HepG2 (cell line): ENCODE results near the gene SRSF4. TPM values are rescaled to one million over a fixed set of nuclear protein-coding genes. Genes with fewer than 3 reads are reported as not detected.

Experiments
- ARNT ChIP-seq: fragments of 450-650 bp; IDR thresholded peaks from 2 replicates; pipeline ENCODE4 v1.6.1; 2017
- ATF4 ChIP-seq, 2 experiments: fragments of 450-650 bp in 1 of 2; sonication (generic) in 1 of 2; formaldehyde crosslinking; IDR thresholded peaks; 2 replicates each; pipeline versions ENCODE4 v1.5.0 to v1.8.0; 2020 to 2022; ENCODE audit warnings: mild to moderate bottlenecking in 1 of 2, missing genetic modification reagents in 1 of 2
- BCL6 ChIP-seq: IDR thresholded peaks from 2 replicates; pipeline ENCODE4 v1.6.1; 2016; ENCODE audit warnings: missing genetic modification reagents, missing compliant biosample characterization
- CHD4 ChIP-seq: fragments of 200-600 bp; sonication (generic); IDR thresholded peaks from 2 replicates; pipeline ENCODE4 v1.7.0; 2017; ENCODE audit warnings: mild to moderate bottlenecking, low read length, borderline replicate concordance
- CREB1 ChIP-seq, 2 experiments: fragments of 450-650 bp in 1 of 2; IDR thresholded peaks; 2 replicates each; pipeline ENCODE4 v1.6.1; 2016 to 2017; ENCODE audit warnings: control low read depth in 1 of 2, mild to moderate bottlenecking in 1 of 2, missing compliant biosample characterization in 1 of 2, missing genetic modification characterization in 1 of 2
- EP300 ChIP-seq, 3 experiments: sonication (generic) in 1 of 3; formaldehyde crosslinking in 1 of 3; IDR thresholded peaks; 2 replicates each; pipeline versions ENCODE4 v1.5.1 to v1.6.1; 2011 to 2020; ENCODE audit warnings: low read depth in 2 of 3, low read length in 2 of 3, borderline replicate concordance in 1 of 3, improper control_type of control experiment in 1 of 3, mild to moderate bottlenecking in 1 of 3, missing genetic modification reagents in 1 of 3, moderate library complexity in 1 of 3
- FOXO1 ChIP-seq: sonication (generic); formaldehyde crosslinking; IDR thresholded peaks from 2 replicates; pipeline ENCODE4 v1.4.0; 2020; ENCODE audit warnings: missing genetic modification reagents
- JUND ChIP-seq: sonication (generic); formaldehyde crosslinking; IDR thresholded peaks from 2 replicates; pipeline ENCODE4 v1.8.0; 2022; ENCODE audit warnings: mild to moderate bottlenecking, missing genetic modification reagents
- NCOA2 ChIP-seq: sonication (generic); formaldehyde crosslinking; IDR thresholded peaks from 2 replicates; pipeline ENCODE4 v1.8.0; 2022; ENCODE audit warnings: inconsistent platforms
- NONO ChIP-seq, 2 experiments: fragments of 450-650 bp in 1 of 2; sonication (generic) in 1 of 2; formaldehyde crosslinking in 1 of 2; IDR thresholded peaks in 1 of 2; conservative IDR thresholded peaks in 1 of 2; 2 replicates each; pipeline versions ENCODE4 v1.6.1 to v1.8.0; 2017 to 2022; ENCODE audit warnings: mild to moderate bottlenecking in 1 of 2, missing genetic modification reagents in 1 of 2, moderate library complexity in 1 of 2
- PAF1 ChIP-seq: IDR thresholded peaks from 2 replicates; pipeline ENCODE4 v1.6.1; 2016; ENCODE audit warnings: missing genetic modification reagents, missing compliant biosample characterization
- SALL2 ChIP-seq: sonication (generic); formaldehyde crosslinking; IDR thresholded peaks from 2 replicates; pipeline ENCODE4 v1.8.1; 2023; ENCODE audit warnings: mild to moderate bottlenecking, missing genetic modification reagents, inconsistent platforms
- SOX13 ChIP-seq, 3 experiments: fragments of 450-650 bp in 1 of 3; sonication (generic) in 1 of 3; formaldehyde crosslinking in 1 of 3; IDR thresholded peaks in 2 of 3; conservative IDR thresholded peaks in 1 of 3; 2 replicates each; pipeline versions ENCODE4 v1.5.0 to v1.6.1; 2016 to 2020; ENCODE audit warnings: antibody characterized with exemption in 1 of 3, mild to moderate bottlenecking in 1 of 3, missing compliant biosample characterization in 1 of 3, missing genetic modification reagents in 1 of 3, moderate library complexity in 1 of 3
- THYN1 ChIP-seq: sonication (generic); formaldehyde crosslinking; IDR thresholded peaks from 2 replicates; pipeline ENCODE4 v1.8.1; 2023; ENCODE audit warnings: low read depth, mild to moderate bottlenecking, moderate library complexity, missing genetic modification reagents, borderline replicate concordance
- TSC22D2 ChIP-seq: sonication (generic); formaldehyde crosslinking; IDR thresholded peaks from 2 replicates; pipeline ENCODE4 v1.5.1; 2020; ENCODE audit warnings: missing genetic modification reagents, mild to moderate bottlenecking, borderline replicate concordance
- XRCC5 ChIP-seq: fragments of 200-400 bp; formaldehyde crosslinking; optimal IDR thresholded peaks from 2 replicates; pipeline ENCODE3; 2017; ENCODE audit warnings: mild to moderate bottlenecking, low read length
- ZEB1 ChIP-seq: IDR thresholded peaks from 2 replicates; pipeline ENCODE4 v1.6.1; 2012; ENCODE audit warnings: mild to moderate bottlenecking, low read depth, inconsistent platforms; ENCODE audit not compliant: insufficient replicate concordance
- ZFP1 ChIP-seq: IDR thresholded peaks from 2 replicates; pipeline ENCODE4 v1.6.1; 2016
- ZFX ChIP-seq: sonication (generic); formaldehyde crosslinking; IDR thresholded peaks from 2 replicates; pipeline ENCODE4 v1.4.0; 2020; ENCODE audit warnings: mild to moderate bottlenecking, low read depth, missing genetic modification reagents, moderate library complexity
- ZMYM2 ChIP-seq: sonication (generic); formaldehyde crosslinking; IDR thresholded peaks from 2 replicates; pipeline ENCODE4 v1.8.0; 2022; ENCODE audit warnings: mild to moderate bottlenecking, missing genetic modification reagents
- ZNF264 ChIP-seq: sonication (generic); formaldehyde crosslinking; IDR thresholded peaks from 2 replicates; pipeline ENCODE4 v1.4.0; 2020; ENCODE audit warnings: missing genetic modification reagents
- ZNF546 ChIP-seq: sonication (generic); formaldehyde crosslinking; conservative IDR thresholded peaks from 2 replicates; pipeline ENCODE4 v1.8.1; 2023; ENCODE audit warnings: mild to moderate bottlenecking, missing genetic modification reagents
- polyA plus RNA-seq, 8 experiments: library from polyadenylated mRNA; depleted of rRNA in 3 of 8; stranded (reverse) in 7 of 8; unstranded in 1 of 8; fragments of >200 nt; fragmentation: Illumina TruSeq in 4 of 8; extraction: Trizol in 4 of 8; gene quantifications; 2 replicates each; pipeline versions ENCODE4 v1.2.1 to v1.2.3, GENCODE V29; 2011 to 2016; ENCODE audit warnings: low read depth in 4 of 8, missing spikeins in 1 of 8, mixed read lengths in 1 of 8; ENCODE audit not compliant: insufficient read depth in 1 of 8
- total RNA-seq, 5 experiments: library from RNA; depleted of rRNA; stranded (reverse); fragments of >200 nt; fragmentation: Illumina TruSeq; extraction: Trizol; gene quantifications; 2 replicates each; pipeline ENCODE4 v1.2.3, GENCODE V29; 2016; ENCODE audit warnings: low read depth in 1 of 5
- TF ChIP-seq, protein P1 (sequence below): sonication (generic); formaldehyde crosslinking; conservative IDR thresholded peaks from 2 replicates; pipeline ENCODE4 v1.4.0; 2020; ENCODE audit warnings: mild to moderate bottlenecking, missing genetic modification reagents, moderate library complexity
- TF ChIP-seq, protein P2 (sequence below): IDR thresholded peaks from 2 replicates; pipeline ENCODE4 v1.6.1; 2016; ENCODE audit warnings: low read depth

SRSF4 gene
- total and polyA plus RNA-seq, 2 of the 13 experiments (the other 11 are each of a cell fraction or from before 2014, with no cell fraction given) = 37.7 to 50.9 TPM

DNA sequence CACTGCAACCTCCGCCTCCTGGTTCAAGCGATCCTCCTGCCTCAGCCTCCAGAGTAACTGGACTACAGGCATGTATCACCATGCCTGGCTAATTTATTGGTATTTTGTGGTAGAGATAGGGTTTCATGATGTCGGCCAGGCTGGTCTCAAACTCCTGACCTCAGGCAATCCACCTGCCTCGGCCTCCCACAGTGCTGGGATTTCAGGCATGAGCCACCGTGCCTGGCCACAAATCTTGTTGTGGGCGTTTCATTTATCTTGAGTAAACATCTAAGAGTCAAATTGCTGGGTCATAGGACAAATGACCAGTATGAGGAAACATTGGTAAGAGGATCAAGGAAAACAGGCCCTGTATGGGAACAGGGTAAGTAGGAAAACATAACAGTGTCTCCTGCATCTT lies 75.9 kb downstream of the SRSF4 start (continued):
- TF ChIP-seq NONO (IDR thresholded peaks at IDR 0.05) (no peak), NONO (CRISPR knock-in tag; conservative IDR thresholded peaks at IDR 0.05) (0 out of 2 replicates have a peak, but pooled peaks have one; percentile 41), NCOA2 (CRISPR knock-in tag) (peak; percentile 42; the same call in 1 of the 2 replicates), PAF1 (CRISPR knock-in tag) (no peak), ZMYM2 (CRISPR knock-in tag) (peak; percentile 88), TSC22D2 (CRISPR knock-in tag) (no peak), ZNF264 (CRISPR knock-in tag) (no peak), JUND (CRISPR knock-in tag) (no peak), ZFP1 (no peak), SOX13 (IDR thresholded peaks at IDR 0.05) (no peak), SOX13 (CRISPR knock-in tag; conservative IDR thresholded peaks at IDR 0.05 in 1 of 2, IDR thresholded peaks at IDR 0.05 in 1 of 2) (peak in 1 of 2 experiments; percentile 46; a peak in 1 of 4 replicates), ZEB1 (no peak), ZFX (CRISPR knock-in tag) (peak; percentile 27; the same call in 1 of the 2 replicates), FOXO1 (peak; percentile 21; the same call in 1 of the 2 replicates), EP300 (IDR thresholded peaks at IDR 0.05; ENCODE audit: low read depth in 2 of 2, low read length in 2 of 2) (peak in 1 of 2 experiments; percentile 28; a peak in 1 of 4 replicates), EP300 (CRISPR knock-in tag; IDR thresholded peaks at IDR 0.05; ENCODE audit: borderline replicate concordance) (no peak), XRCC5 (no peak), ATF4 (CRISPR knock-in tag; IDR thresholded peaks at IDR 0.05) (0 out of 4 replicates have a peak, but pooled peaks of 1 of the 2 experiments have one; percentile 34), ZNF546 (CRISPR knock-in tag) (no peak), CHD4 (no peak), ARNT (no peak), THYN1 (no peak), CREB1 (IDR thresholded peaks at IDR 0.05) (no peak), CREB1 (CRISPR knock-in tag; IDR thresholded peaks at IDR 0.05) (0 out of 2 replicates have a peak, but pooled peaks have one; percentile 47), SALL2 (CRISPR knock-in tag) (no peak), BCL6 (CRISPR knock-in tag) (0 out of 2 replicates have a peak, but pooled peaks have one; percentile 8)
- TF ChIP-seq, protein P1, sequence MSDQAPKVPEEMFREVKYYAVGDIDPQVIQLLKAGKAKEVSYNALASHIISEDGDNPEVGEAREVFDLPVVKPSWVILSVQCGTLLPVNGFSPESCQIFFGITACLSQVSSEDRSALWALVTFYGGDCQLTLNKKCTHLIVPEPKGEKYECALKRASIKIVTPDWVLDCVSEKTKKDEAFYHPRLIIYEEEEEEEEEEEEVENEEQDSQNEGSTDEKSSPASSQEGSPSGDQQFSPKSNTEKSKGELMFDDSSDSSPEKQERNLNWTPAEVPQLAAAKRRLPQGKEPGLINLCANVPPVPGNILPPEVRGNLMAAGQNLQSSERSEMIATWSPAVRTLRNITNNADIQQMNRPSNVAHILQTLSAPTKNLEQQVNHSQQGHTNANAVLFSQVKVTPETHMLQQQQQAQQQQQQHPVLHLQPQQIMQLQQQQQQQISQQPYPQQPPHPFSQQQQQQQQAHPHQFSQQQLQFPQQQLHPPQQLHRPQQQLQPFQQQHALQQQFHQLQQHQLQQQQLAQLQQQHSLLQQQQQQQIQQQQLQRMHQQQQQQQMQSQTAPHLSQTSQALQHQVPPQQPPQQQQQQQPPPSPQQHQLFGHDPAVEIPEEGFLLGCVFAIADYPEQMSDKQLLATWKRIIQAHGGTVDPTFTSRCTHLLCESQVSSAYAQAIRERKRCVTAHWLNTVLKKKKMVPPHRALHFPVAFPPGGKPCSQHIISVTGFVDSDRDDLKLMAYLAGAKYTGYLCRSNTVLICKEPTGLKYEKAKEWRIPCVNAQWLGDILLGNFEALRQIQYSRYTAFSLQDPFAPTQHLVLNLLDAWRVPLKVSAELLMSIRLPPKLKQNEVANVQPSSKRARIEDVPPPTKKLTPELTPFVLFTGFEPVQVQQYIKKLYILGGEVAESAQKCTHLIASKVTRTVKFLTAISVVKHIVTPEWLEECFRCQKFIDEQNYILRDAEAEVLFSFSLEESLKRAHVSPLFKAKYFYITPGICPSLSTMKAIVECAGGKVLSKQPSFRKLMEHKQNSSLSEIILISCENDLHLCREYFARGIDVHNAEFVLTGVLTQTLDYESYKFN (CRISPR knock-in tag) = peak; percentile 67
- TF ChIP-seq, protein P2, sequence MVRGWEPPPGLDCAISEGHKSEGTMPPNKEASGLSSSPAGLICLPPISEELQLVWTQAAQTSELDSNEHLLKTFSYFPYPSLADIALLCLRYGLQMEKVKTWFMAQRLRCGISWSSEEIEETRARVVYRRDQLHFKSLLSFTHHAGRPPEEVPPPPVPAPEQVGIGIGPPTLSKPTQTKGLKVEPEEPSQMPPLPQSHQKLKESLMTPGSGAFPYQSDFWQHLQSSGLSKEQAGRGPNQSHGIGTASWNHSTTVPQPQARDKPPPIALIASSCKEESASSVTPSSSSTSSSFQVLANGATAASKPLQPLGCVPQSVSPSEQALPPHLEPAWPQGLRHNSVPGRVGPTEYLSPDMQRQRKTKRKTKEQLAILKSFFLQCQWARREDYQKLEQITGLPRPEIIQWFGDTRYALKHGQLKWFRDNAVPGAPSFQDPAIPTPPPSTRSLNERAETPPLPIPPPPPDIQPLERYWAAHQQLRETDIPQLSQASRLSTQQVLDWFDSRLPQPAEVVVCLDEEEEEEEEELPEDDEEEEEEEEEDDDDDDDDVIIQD (CRISPR knock-in tag) = peak; percentile 59; the same call in 1 of the 2 replicates
